GM12873 (cell line): ENCODE data around the gene SIRT3.

Experiments
- TF ChIP-seq, protein P1 (sequence below): IDR thresholded peaks from 2 replicates; pipeline ENCODE4 v1.5.1; 2012; ENCODE audit warnings: low read depth, mild to moderate bottlenecking, moderate library complexity, low read length, control low read depth; ENCODE audit not compliant: insufficient read depth; ENCODE audit errors: missing control alignments

The SIRT3 gene

DNA sequence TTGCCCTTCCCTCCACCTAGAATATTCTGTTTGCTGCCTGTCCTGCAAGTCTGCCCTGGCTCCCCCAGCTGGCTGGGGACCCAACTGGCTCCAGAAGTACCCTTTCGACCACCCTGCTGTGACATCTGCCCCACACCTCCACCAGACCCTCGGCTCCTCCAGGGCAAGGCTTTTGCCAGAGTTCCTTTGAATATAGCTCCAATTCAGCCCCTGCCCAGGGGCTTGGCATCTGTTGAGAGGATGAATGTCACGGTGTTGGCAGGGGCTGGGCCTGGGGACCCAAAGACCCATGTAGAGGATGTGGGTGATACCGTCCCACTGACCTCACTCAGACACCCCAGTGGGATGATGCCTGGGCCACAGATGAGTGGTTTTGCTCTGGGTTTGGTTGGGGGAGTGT is 46.0 kb upstream of the SIRT3 start:
- TF ChIP-seq, protein P1, sequence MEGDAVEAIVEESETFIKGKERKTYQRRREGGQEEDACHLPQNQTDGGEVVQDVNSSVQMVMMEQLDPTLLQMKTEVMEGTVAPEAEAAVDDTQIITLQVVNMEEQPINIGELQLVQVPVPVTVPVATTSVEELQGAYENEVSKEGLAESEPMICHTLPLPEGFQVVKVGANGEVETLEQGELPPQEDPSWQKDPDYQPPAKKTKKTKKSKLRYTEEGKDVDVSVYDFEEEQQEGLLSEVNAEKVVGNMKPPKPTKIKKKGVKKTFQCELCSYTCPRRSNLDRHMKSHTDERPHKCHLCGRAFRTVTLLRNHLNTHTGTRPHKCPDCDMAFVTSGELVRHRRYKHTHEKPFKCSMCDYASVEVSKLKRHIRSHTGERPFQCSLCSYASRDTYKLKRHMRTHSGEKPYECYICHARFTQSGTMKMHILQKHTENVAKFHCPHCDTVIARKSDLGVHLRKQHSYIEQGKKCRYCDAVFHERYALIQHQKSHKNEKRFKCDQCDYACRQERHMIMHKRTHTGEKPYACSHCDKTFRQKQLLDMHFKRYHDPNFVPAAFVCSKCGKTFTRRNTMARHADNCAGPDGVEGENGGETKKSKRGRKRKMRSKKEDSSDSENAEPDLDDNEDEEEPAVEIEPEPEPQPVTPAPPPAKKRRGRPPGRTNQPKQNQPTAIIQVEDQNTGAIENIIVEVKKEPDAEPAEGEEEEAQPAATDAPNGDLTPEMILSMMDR = no peak

DNA sequence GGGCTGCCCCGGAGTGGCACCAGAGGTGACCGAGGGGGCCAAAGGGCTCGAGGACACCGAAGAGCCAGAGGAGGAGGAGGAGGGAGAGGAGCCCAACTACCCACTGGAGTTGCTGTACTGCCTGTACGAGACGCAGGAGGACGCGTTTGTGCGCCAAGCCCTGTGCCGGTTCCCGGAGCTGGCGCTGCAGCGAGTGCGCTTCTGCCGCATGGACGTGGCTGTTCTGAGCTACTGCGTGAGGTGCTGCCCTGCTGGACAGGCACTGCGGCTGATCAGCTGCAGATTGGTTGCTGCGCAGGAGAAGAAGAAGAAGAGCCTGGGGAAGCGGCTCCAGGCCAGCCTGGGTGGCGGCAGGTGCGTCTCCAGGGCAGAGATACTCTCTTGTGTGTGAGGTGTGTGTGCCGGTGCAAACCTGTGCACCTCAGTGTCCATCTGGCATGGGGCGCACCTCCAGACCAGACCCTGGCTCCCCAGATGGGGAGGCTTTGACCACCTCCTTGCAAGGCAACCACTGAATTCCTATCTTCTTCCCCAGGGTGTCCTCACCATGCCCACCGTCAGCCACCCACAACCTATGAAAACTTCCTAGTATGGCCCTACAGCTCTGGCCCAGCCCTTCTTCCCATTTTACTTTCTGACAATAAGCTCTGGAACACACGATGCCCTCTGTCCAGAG is 45.5 kb upstream of the SIRT3 start:
- TF ChIP-seq, protein P1 = no peak

DNA sequence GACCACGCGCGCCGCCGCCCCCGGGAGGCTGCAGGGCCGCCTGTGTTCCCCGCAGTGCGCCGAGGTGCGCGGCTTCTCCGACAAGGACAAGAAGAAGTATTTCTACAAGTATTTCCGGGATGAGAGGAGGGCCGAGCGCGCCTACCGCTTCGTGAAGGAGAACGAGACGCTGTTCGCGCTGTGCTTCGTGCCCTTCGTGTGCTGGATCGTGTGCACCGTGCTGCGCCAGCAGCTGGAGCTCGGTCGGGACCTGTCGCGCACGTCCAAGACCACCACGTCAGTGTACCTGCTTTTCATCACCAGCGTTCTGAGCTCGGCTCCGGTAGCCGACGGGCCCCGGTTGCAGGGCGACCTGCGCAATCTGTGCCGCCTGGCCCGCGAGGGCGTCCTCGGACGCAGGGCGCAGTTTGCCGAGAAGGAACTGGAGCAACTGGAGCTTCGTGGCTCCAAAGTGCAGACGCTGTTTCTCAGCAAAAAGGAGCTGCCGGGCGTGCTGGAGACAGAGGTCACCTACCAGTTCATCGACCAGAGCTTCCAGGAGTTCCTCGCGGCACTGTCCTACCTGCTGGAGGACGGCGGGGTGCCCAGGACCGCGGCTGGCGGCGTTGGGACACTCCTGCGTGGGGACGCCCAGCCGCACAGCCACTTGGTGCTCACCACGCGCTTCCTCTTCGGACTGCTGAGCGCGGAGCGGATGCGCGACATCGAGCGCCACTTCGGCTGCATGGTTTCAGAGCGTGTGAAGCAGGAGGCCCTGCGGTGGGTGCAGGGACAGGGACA is 44.8 kb upstream of the SIRT3 start:
- TF ChIP-seq, protein P1 = no peak

DNA sequence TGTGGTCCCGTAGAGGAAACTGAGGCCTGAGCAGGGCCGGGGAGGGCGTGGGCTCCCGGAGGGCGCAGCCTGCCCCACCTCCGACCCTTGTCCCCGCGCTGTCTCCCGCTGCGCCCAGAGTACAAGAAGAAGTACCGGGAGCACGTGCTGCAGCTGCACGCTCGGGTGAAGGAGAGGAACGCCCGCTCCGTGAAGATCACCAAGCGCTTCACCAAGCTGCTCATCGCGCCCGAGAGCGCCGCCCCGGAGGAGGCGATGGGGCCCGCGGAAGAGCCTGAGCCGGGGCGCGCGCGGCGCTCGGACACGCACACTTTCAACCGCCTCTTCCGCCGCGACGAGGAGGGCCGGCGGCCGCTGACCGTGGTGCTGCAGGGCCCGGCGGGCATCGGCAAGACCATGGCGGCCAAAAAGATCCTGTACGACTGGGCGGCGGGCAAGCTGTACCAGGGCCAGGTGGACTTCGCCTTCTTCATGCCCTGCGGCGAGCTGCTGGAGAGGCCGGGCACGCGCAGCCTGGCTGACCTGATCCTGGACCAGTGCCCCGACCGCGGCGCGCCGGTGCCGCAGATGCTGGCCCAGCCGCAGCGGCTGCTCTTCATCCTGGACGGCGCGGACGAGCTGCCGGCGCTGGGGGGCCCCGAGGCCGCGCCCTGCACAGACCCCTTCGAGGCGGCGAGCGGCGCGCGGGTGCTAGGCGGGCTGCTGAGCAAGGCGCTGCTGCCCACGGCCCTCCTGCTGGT is 44.0 kb upstream of the SIRT3 start:
- TF ChIP-seq, protein P1 = no peak

DNA sequence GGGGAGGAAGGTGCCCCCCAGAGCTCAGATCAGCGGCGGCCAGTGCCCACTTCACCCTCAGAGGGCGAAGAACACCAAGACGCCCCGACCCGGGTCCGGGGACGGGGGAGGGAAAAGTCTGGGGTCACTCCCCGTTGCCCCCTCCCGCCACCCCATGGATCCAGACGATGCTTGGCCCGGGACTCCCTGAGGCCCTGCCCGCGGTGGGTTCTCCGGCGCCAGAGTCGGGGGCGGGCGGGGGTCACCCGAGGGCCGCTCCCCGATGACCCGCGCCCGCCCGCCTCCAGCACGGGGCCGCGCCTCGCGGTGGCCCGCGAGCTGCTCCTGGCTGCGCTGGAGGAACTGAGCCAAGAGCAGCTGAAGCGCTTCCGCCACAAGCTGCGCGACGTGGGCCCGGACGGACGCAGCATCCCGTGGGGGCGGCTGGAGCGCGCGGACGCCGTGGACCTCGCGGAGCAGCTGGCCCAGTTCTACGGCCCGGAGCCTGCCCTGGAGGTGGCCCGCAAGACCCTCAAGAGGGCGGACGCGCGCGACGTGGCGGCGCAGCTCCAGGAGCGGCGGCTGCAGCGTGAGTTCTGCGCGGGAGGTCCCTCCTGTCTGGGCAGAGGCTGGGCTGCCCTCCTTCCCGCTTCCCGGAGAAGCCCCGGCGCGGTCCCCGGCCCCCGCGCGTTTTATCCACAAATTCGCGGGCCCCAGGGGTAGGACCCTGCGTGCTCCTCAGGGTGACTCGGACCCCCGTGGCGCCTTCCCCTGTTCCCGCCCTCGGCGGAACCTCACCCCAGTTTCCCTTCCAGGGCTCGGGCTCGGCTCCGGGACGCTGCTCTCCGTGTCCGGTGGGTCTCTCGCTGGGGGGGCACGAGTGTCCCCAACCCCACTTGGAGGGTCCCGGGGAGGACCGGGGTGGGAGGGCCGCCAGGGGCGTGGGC is 43.2 kb upstream of the SIRT3 start:
- TF ChIP-seq, protein P1 = no peak

DNA sequence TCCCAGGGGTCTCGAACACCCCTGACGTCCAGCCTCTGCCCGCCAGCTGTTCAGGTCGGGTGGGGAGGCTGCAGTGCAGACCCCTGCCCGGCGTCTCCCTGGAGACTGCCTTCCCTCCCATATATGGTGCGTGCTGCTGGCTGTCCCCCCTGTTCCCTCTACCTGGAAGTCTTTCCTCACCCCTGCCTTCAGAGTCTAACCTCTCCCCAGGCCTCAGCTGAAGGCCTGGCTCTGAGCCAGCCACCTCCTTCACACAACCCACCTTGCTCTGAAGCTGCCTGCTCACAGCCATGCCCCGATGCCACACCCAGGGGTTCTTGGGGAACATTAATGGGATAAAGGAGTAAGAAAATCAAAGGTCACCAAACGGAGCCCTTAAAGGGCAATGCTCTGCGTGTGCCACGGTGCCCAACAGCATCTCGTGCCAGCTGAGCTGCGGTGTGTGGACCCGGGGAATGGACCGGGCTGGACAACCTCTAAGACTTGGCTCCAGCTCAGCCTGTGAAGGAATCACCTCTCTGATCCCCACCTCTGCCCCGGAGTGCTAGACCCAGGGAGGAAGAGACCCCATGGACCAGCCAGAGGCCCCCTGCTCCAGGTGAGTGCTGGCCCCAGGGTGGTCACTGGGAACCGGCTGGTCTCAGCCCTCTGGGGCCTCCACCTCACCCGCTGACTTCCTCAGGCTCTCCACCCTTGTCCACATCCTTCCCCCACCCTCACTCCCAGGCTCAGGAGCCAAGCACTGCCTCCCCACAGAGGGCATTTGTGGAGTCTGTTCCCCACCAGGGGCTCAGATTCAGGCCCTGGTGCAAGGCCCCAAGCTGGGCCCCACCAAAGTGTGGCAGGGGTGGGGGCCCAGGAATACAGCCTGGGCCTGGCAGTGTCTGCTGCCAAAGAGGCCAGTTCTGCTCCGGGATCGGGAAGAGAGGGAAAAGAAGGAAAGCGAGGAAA is 42.1 kb upstream of the SIRT3 start, which contains the start of gene NLRP6:
TSS of gene NLRP6 (plus strand) at position 407 of the 951 bp plus-strand sequence. CDS start at position 570, 163 bp downstream.
- TF ChIP-seq, protein P1 = no peak
